Tibial nerve (tissue), 4 donors: Measurements from ENCODE around the gene SETD1B.

Experiments
- CTCF ChIP-seq, 5 experiments: fragments of 200-600 bp in 3 of 5; fragments of 450-650 bp in 2 of 5; sonication (generic) in 3 of 5; IDR thresholded peaks; one replicate each; pipeline ENCODE4 v1.5.1; 2016 to 2019; ENCODE audit warnings: antibody characterized with exemption in 5 of 5, mild to moderate bottlenecking in 3 of 5, moderate library complexity in 2 of 5
- EP300 ChIP-seq, 2 donors: sonication (generic); formaldehyde crosslinking; IDR thresholded peaks; one replicate each; pipeline ENCODE4 v1.6.1; 2017; ENCODE audit warnings: antibody characterized with exemption in 2 of 2, mild to moderate bottlenecking in 1 of 2
- POLR2A ChIP-seq, 2 donors: fragments of 450-650 bp; IDR thresholded peaks; one replicate each; pipeline ENCODE4 v1.6.1; 2017; ENCODE audit warnings: antibody characterized with exemption in 2 of 2, mild to moderate bottlenecking in 2 of 2, moderate library complexity in 2 of 2

- TF ChIP-seq CTCF (IDR thresholded peaks at IDR 0.05) (no peak), POLR2A (IDR thresholded peaks at IDR 0.05) (no peak), EP300 (IDR thresholded peaks at IDR 0.05) (no peak)
These were observed 36.4 kb downstream of the SETD1B start for GRCh38 chr12:121839993-121840761.
